ENCODE results near the gene PTPN20.

DNA sequence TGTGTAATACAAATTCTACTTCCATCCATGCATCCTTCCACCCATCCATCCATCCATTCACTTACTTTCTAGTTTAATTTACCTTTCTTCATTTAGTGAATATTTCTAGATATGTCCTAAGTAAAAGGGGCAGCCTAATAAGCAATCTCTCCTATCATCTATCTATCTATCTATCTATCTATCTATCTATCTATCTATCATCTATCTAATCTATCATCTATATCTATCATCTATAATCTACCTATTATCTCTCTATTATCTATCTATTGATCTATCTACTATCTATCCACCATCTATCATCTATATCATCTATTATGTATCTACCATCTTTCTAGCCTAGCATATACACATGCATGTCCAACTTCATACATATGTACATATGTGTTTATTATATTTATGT is 104.2 kb downstream of the PTPN20 start:
- TF ChIP-seq GATA2 (IDR thresholded peaks at IDR 0.05; ENCODE audit: low read depth, low read length), result no peak
- no peak for TF ChIP-seq GATA3 (IDR thresholded peaks at IDR 0.05; ENCODE audit: low read depth, low read length)
